Activated CD4-positive, alpha-beta T cell treated with anti-CD3 and anti-CD28 coated beads for 36 hours (primary cell): ENCODE measurements around the gene PNPLA8. TPM values are rescaled to one million over a fixed set of nuclear protein-coding genes. Genes with fewer than 3 reads are reported as not detected.
"Not testable (repeated sequence)": the region's sequence is repeated elsewhere in the genome, so short reads cannot be mapped to it uniquely, and the experiment has no call there.

ENCODE experiments used
- ATAC-seq: fragments of 200-7000 bp; cut with Tn5 transposase; one replicate; pipeline ENCODE4 v1.10.0; 2021; ENCODE audit warnings: mild to moderate bottlenecking, moderate library complexity
- CTCF ChIA-PET: fragments of 350-600 bp; sonication (Branson Sonifier 250); formaldehyde crosslinking; loops from one replicate; lab custom pipeline; 2021; ENCODE audit warnings: antibody characterized with exemption; lab: Charles Lee
- POLR2A ChIA-PET: fragments of 350-600 bp; sonication (Branson Sonifier 250); formaldehyde crosslinking; loops from one replicate; lab custom pipeline; 2021; ENCODE audit warnings: antibody characterized with exemption, inconsistent platforms; lab: Charles Lee
- DNase-seq: peaks from one replicate; pipeline ENCODE4 v3.0.0-alpha.2; 2020
- H3K27ac Mint-ChIP-seq: one replicate; pipeline ENCODE4 v1.8.0; 2021; ENCODE audit warnings: mixed read lengths
- H3K27me3 Mint-ChIP-seq: one replicate; pipeline ENCODE4 v1.8.0; 2021; ENCODE audit warnings: mixed read lengths
- H3K36me3 Mint-ChIP-seq: one replicate; pipeline ENCODE4 v1.8.0; 2021; ENCODE audit warnings: low read depth, mixed read lengths
- H3K4me1 Mint-ChIP-seq: one replicate; pipeline ENCODE4 v1.8.0; 2021; ENCODE audit warnings: mixed read lengths
- H3K4me3 Mint-ChIP-seq: one replicate; pipeline ENCODE4 v1.8.0; 2021; ENCODE audit warnings: mild to moderate bottlenecking, moderate library complexity, mixed read lengths
- H3K9me3 Mint-ChIP-seq: one replicate; pipeline ENCODE4 v1.8.0; 2021; ENCODE audit warnings: low read depth, mixed read lengths
- intact Hi-C, 2 experiments: fragments of 100-400 bp; cut with DNase I in 1 of 2; cut with micrococcal nuclease in 1 of 2; formaldehyde crosslinking; loops; one replicate each; pipeline versions ENCODE4 v1.14.2 to v1.15.1; 2022 to 2024; cut with DNase I, micrococcal nuclease
- total RNA-seq, 2 experiments: library from RNA; stranded (reverse); gene quantifications; one replicate each; pipeline ENCODE4 v1.2.3, GENCODE V29; 2021

PNPLA8 gene
- total RNA-seq, 2 experiments from 2014 or later, result 14.2 to 18.4 TPM

- intact Hi-C loops, result no loop called here
- POLR2A ChIA-PET, result interaction anchor here (1.1 kb wide), 1 partner anchor 9 kb away, joined by 3 read pairs; no protein-coding TSS in a partner anchor
Measured at GRCh38 chr7:108468246-108468645, 57.7 kb downstream of the PNPLA8 start.

GRCh38 chr7:108467391-108467790 is 58.5 kb downstream of the PNPLA8 start:
- POLR2A ChIA-PET, result interaction anchor here (1.1 kb wide), 1 partner anchor 8 kb away, joined by 3 read pairs; no protein-coding TSS in a partner anchor
- DNase-seq, result no peak
- intact Hi-C loops, result no loop called here
- Mint-ChIP-seq H3K36me3 (no peaks in the 10 kb centered on the region), H3K4me1 (peaks cover 27% of the 10 kb centered on the region), H3K27me3 (no peaks in the 10 kb centered on the region), H3K27ac (no peak overlapping the region), H3K9me3 (no peaks in the 10 kb centered on the region), H3K4me3 (no peak overlapping the region)
- CTCF ChIA-PET, result interaction anchor here (1.8 kb wide), 1 partner anchor 30 kb away, joined by 5 read pairs; no protein-coding TSS in a partner anchor
- ATAC-seq, result no peak

More at GRCh38 chr7:108468246-108468645, 57.7 kb downstream of the PNPLA8 start:
- CTCF ChIA-PET, result interaction anchor here (1.7 to 1.8 kb wide), 2 partner anchors 9 to 29 kb away, joined by 4 to 5 read pairs; no protein-coding TSS in a partner anchor
- Mint-ChIP-seq H3K4me1 (peaks cover 19% of the 10 kb centered on the region), H3K9me3 (no peaks in the 10 kb centered on the region), H3K4me3 (no peak overlapping the region), H3K36me3 (no peaks in the 10 kb centered on the region), H3K27me3 (no peaks in the 10 kb centered on the region), H3K27ac (no peak overlapping the region)
- no peak for DNase-seq
- no peak for ATAC-seq

GRCh38 chr7:108466322-108466721 is 59.6 kb downstream of the PNPLA8 start:
- H3K9me3 Mint-ChIP-seq, H3K27me3 Mint-ChIP-seq, H3K27ac Mint-ChIP-seq, POLR2A ChIA-PET, intact Hi-C loops, H3K36me3 Mint-ChIP-seq, H3K4me3 Mint-ChIP-seq, DNase-seq, ATAC-seq: not testable (repeated sequence)
- CTCF ChIA-PET, result interaction anchor here (1.8 kb wide), 1 partner anchor 31 kb away, joined by 5 read pairs; no protein-coding TSS in a partner anchor
- peaks cover 33% of the 10 kb centered on the region for H3K4me1 Mint-ChIP-seq

GRCh38 chr7:108464743-108465142 is 61.2 kb downstream of the PNPLA8 start:
- Mint-ChIP-seq H3K27ac (no peak overlapping the region), H3K4me1 (peaks cover 37% of the 10 kb centered on the region), H3K9me3 (no peaks in the 10 kb centered on the region), H3K36me3 (no peaks in the 10 kb centered on the region), H3K27me3 (peaks cover 4% of the 10 kb centered on the region), H3K4me3 (no peak overlapping the region)
- ChIA-PET POLR2A (no interaction called here), CTCF (no interaction called here)
- ATAC-seq (no peak), DNase-seq (no peak)
- intact Hi-C loops, result no loop called here

- peak; percentile 61 for ATAC-seq
- POLR2A ChIA-PET, result no interaction called here
Measured at GRCh38 chr7:108463613-108464012, 62.3 kb downstream of the PNPLA8 start.

GRCh38 chr7:108461840-108462239 is 64.1 kb downstream of the PNPLA8 start:
- Mint-ChIP-seq H3K27ac (no peak overlapping the region), H3K9me3 (no peaks in the 10 kb centered on the region), H3K27me3 (peaks cover 25% of the 10 kb centered on the region), H3K4me3 (no peak overlapping the region), H3K36me3 (no peaks in the 10 kb centered on the region), H3K4me1 (peaks cover 42% of the 10 kb centered on the region)
- ChIA-PET POLR2A (no interaction called here), CTCF (interaction anchor here (1.1 kb wide), 1 partner anchor 9 kb away, joined by 3 read pairs; no protein-coding TSS in a partner anchor)
- intact Hi-C loops, result no loop called here
- no peak for ATAC-seq
- no peak for DNase-seq

More at GRCh38 chr7:108463613-108464012, 62.3 kb downstream of the PNPLA8 start:
- intact Hi-C loops, result no loop called here
- CTCF ChIA-PET, result no interaction called here
- Mint-ChIP-seq H3K9me3 (no peaks in the 10 kb centered on the region), H3K36me3 (no peaks in the 10 kb centered on the region), H3K27ac (no peak overlapping the region), H3K4me1 (peaks cover 37% of the 10 kb centered on the region), H3K27me3 (peaks cover 7% of the 10 kb centered on the region), H3K4me3 (no peak overlapping the region)
- DNase-seq, result peak; percentile 33

GRCh38 chr7:108460964-108461363 is 65.0 kb downstream of the PNPLA8 start:
- Mint-ChIP-seq H3K27me3 (peaks cover 28% of the 10 kb centered on the region), H3K4me3 (no peak overlapping the region), H3K4me1 (peaks cover 45% of the 10 kb centered on the region), H3K36me3 (no peaks in the 10 kb centered on the region), H3K9me3 (no peaks in the 10 kb centered on the region), H3K27ac (no peak overlapping the region)
- ChIA-PET CTCF (interaction anchor here (1.1 kb wide), 2 partner anchors 8 to 14 kb away, joined by 3 read pairs; no protein-coding TSS in a partner anchor), POLR2A (no interaction called here)
- DNase-seq, result no peak
- ATAC-seq, result no peak
- intact Hi-C loops, result loop anchor here (1.0 kb wide), 1 partner anchor 280 kb away; no protein-coding TSS in a partner anchor

GRCh38 chr7:108459922-108460551 is 65.9 kb downstream of the PNPLA8 start:
- ChIA-PET CTCF (interaction anchor here (0.7 to 1.5 kb wide), 6 partner anchors 9 to 307 kb away, joined by 3 to 5 read pairs (median 4); no protein-coding TSS in a partner anchor), POLR2A (interaction anchor here (0.5 to 1.3 kb wide), 2 partner anchors 8 to 68 kb away, joined by 3 read pairs; no protein-coding TSS in a partner anchor)
- peaks cover 40% of the 10 kb centered on the region for H3K4me1 Mint-ChIP-seq
- no peak overlapping the region for H3K4me3 Mint-ChIP-seq
- ATAC-seq (peak; percentile 63), DNase-seq (peak; percentile 57)
- H3K36me3 Mint-ChIP-seq, result no peaks in the 10 kb centered on the region
- no peak overlapping the region for H3K27ac Mint-ChIP-seq
- intact Hi-C loops, result loop anchor here (1.0 to 5.0 kb wide), 2 partner anchors 43 to 279 kb away; no protein-coding TSS in a partner anchor
- no peaks in the 10 kb centered on the region for H3K9me3 Mint-ChIP-seq
- H3K27me3 Mint-ChIP-seq, result peaks cover 28% of the 10 kb centered on the region

GRCh38 chr7:108457871-108458270 is 68.1 kb downstream of the PNPLA8 start:
- ChIA-PET POLR2A (no interaction called here), CTCF (no interaction called here)
- ATAC-seq (no peak), DNase-seq (no peak)
- Mint-ChIP-seq H3K4me3 (no peak overlapping the region), H3K36me3 (no peaks in the 10 kb centered on the region), H3K27me3 (peaks cover 36% of the 10 kb centered on the region), H3K27ac (no peak overlapping the region), H3K4me1 (peaks cover 30% of the 10 kb centered on the region), H3K9me3 (no peaks in the 10 kb centered on the region)
- intact Hi-C loops, result loop anchor here in 1 of 2 experiments (5.0 kb wide), 1 partner anchor 41 kb away; no protein-coding TSS in a partner anchor

- Mint-ChIP-seq H3K4me3 (peak overlapping the region; percentile 57), H3K27me3 (peaks cover 42% of the 10 kb centered on the region), H3K9me3 (no peaks in the 10 kb centered on the region), H3K36me3 (no peaks in the 10 kb centered on the region), H3K4me1 (peaks cover 26% of the 10 kb centered on the region), H3K27ac (no peak overlapping the region)
- no peak for ATAC-seq
- intact Hi-C loops, result loop anchor here in 1 of 2 experiments (5.0 kb wide), 1 partner anchor 40 kb away; no protein-coding TSS in a partner anchor
- ChIA-PET POLR2A (no interaction called here), CTCF (interaction anchor here (0.6 to 1.0 kb wide), 3 partner anchors 14 to 495 kb away, joined by 3 to 4 read pairs (median 3); no protein-coding TSS in a partner anchor)
- no peak for DNase-seq
Measured at GRCh38 chr7:108456845-108457540, 68.9 kb downstream of the PNPLA8 start.
